NCI-H526 treated with DMSO at 0.1 percent for 48 hours (cell line): ENCODE data around the gene SOCS7.
A peak's percentile ranks its signal among the peaks of the same experiment; 100 is the strongest.

Experiments used
- DNase-seq: peaks from one replicate; lab custom pipeline; 2025; lab: John Stamatoyannopoulos, UW

The SOCS7 gene

DNA sequence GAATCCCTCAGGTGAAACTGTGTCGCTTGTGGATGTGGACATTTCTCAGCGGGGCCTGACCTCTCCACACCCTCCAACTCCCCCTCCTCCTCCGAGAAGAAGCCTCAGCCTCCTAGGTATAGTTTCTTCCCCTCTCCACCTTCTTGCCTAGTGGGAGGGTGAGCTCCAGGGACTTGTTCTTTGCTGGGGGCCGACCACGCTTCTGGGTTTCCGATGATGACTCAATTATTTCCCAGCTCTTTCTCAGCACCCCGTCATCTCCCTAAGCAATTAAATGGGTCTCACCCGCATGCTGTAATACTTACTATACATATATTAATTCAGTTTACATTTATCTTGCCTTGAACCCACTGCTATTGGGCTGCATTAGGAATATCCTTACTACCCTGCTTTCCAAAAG lies 13.1 kb downstream of the SOCS7 start:
- no peak for DNase-seq

- no peak for DNase-seq
Measured at GRCh38 chr17:38369124-38369886, 17.7 kb downstream of the SOCS7 start.

DNA sequence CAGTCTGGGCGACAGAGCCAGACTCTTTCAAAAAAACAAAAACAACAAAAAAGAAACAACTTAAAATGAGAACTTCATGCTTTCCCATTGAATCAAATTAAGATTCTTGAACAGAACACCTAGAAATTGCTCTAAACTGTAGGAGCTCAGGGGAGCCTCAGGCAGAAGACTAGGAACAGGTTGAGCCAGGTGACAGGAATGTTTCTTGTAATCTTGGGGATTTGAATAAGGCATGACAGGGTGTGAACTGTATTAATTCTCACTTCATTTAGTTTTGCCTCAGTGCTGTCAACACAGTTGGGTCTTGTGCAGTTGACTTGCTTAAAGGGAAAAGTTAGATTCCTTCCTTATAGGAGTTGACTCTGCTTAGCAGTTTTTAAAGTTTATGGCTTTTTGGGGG lies 27.8 kb downstream of the SOCS7 start:
- DNase-seq = no peak

- DNase-seq = no peak
Measured at GRCh38 chr17:38395090-38395489, 43.4 kb downstream of the SOCS7 start.

- DNase-seq = no peak
Measured at GRCh38 chr17:38397227-38397626, 45.6 kb downstream of the SOCS7 start.

DNA sequence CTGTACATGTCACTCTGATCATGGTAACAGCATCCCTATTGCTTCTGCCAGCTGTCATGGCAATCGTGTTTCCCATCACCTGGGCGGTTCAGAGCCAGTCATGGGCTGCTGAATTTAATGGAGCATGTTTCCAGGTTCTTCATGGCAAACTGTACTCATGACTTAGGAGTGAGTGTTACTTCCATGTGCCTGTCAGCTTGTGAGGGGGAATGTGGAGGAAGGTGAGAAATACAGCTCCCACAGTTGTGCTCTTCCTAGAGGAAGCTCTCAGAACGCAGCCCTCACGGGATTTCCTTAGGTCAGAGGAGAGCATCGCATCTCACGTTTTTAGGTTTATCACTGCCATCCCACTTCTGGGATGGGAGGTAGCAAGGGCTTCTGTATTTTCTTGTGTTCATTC lies 48.6 kb downstream of the SOCS7 start:
- no peak for DNase-seq

DNA sequence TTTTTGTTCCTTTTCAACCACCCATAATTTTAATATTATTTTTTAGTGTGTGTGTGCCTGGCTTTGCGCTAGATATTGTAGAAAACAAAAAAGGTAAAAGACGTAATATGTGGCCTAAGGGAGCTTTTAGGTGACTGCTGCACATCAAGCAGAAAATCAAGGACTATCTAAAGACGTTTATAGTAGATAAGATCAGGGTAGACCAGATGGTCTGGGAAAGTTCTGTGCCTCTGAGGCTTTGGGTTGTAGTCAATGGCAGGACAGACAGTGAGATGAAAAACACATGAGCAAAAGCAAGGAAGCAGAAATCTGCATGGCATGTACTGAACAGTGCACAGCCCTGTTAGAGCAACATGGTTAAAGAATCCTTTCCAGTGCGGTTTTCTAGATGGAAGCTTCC lies 49.8 kb downstream of the SOCS7 start:
- no peak for DNase-seq

DNA sequence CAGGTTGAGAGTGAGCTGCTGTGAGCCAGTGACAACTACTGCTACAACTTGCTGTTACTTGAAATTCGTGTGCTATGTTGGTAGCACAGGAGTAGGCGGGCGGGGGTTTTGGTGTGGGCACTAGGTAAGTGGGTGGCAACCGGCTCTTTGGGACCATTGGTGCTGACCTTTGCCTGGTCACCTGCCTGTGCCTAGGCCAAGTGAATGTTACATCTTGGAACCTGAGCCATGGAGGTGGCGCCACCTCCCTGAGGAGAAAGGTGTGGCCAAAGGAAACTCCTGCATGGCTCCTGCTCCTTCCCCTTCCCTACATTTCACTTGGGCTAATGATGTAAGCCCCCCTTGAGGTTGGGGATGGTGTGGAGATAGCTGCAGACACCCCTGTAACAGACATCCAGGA lies 51.3 kb downstream of the SOCS7 start:
- DNase-seq = no peak

DNA sequence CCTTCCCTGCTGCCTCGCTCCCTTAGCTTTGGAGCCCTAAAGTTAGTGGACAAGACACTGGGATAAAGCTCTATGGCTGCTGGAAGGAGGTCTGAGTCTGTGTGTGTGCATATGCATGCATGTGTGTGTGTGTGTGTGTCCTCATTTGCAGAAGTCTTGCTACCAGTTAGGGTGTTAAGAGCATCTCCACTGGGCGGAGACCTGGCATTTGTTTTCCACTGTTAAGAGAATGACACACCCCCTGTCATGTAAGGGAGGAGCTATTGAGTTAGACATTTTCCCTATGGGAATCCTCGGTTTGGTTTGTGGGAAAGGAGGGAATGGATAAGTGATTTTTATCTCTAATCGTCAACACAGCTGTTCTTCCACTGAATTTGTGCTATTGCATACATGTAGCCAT lies 51.8 kb downstream of the SOCS7 start:
- DNase-seq = peak; percentile 16

- no peak for DNase-seq
Measured at GRCh38 chr17:38404174-38404943, 52.7 kb downstream of the SOCS7 start.

- no peak for DNase-seq
Measured at GRCh38 chr17:38405654-38406053, 54.0 kb downstream of the SOCS7 start.

DNA sequence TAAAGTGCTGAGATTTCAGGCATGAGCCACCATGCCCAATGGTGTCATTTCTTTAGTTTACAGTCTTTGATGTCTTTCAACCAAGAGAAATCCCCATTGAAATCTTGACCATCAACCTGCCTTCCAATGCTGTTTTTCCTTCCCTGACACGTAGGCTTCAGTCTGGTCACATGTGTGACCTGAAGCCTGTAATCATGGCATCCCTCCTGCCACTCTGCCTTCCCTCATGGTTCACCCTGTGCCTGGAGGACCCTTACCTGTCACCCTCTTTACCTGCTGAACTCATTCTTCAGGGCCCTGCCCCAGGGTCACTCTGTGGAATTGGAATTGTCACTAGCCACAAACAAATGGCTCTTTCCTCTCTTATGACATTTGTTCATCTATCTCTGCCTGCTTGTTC lies 58.6 kb downstream of the SOCS7 start:
- no peak for DNase-seq

- DNase-seq = peak; percentile 50
Measured at GRCh38 chr17:38415250-38416194, 63.9 kb downstream of the SOCS7 start.

- DNase-seq = no peak
Measured at GRCh38 chr17:38416840-38417209, 65.2 kb downstream of the SOCS7 start.

GRCh38 chr17:38417210-38417951 lies 65.7 kb downstream of the SOCS7 start:
- no peak for DNase-seq

- DNase-seq = no peak
Measured at GRCh38 chr17:38418062-38418692, 66.5 kb downstream of the SOCS7 start.

DNA sequence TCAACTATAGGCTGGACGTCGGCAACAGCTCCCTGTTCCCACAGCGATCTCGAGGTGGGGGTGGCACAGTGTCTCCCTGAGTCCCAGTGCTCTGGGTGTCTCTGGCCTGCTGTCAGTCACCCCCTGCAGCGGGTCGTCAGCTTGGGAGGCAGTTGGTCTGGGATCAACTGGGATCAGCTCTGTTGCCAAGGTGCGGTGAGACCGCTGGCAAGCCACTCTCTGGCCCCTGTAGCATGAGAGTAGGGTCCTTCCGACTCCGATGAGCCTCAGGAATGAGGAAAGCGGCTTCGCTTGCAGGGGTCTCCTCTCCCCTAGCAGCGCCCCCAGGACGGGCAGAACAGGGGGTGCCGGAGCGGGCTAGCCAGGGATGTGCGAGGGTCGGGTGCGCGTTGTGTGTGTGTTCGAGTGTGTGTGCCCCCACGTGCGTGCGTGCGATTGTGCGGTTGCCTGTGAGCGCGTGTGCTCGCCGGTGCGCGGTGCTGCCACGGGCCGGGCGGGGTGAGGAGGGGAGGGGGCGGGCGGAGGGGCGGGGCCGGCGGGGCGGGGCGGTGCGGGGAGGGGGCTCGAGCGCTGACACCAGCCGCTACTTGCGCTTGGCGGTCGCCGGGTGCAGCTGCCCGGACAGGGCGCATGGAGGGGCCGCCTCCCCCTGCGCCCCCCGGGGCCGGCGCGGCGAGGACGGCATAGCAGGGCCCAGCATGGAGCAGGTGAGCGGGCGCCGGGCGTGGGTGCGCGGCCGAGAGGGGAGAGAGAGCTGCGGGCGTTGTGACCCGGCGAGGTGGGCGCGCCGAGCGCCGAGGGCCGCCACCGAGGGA lies 67.3 kb downstream of the SOCS7 start:
- no peak for DNase-seq

- no peak for DNase-seq
Measured at GRCh38 chr17:38419508-38419981, 67.9 kb downstream of the SOCS7 start.

DNA sequence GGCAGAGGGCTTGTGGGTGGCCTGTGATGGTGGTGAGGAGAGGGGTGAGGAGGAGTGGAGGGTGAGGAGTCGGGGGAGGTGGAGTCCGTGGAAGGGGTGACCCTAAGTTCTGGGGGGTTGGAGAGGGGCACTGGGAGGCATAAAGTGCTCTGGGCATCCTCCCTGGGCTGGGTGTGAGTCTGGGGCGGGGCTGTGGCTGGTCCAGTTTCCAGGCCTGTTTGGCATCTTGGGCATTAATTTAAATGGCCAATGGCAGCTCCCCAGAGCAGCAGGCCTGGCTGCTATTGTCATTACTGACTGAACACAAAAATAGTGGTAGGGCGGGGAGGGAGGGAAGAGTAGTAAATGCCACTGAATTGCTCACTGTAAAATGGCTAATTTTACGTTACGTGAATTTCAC lies 68.9 kb downstream of the SOCS7 start:
- DNase-seq = no peak

- no peak for DNase-seq
Measured at GRCh38 chr17:38421171-38421841, 69.7 kb downstream of the SOCS7 start.
